ELR (cell line): ENCODE results near the gene NLRP1.

Experiments used
- DNase-seq: peaks from one replicate; pipeline ENCODE4 v3.0.0-alpha.2; 2015; ENCODE audit warnings: low read depth

NLRP1 gene

DNA sequence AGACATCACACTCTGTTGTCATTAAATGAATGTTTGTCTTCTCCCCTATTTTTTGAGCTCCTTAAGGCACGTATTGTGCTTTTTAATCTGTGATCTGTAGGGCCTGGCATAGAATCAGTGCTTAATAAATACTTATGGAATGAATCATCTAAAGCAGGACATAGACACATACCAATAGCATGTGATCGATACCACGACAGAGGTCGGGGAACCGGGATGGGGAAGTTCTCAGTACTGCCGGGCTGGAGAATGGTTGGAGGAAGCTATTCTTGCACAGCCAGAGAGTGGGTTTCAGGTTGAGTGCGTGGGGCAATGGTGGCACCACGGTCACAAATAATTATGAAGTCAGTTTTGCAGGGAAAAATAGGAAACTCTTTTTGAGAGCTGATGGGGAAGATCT, 26.8 kb downstream of the NLRP1 start:
- peak; percentile 87 for DNase-seq

DNA sequence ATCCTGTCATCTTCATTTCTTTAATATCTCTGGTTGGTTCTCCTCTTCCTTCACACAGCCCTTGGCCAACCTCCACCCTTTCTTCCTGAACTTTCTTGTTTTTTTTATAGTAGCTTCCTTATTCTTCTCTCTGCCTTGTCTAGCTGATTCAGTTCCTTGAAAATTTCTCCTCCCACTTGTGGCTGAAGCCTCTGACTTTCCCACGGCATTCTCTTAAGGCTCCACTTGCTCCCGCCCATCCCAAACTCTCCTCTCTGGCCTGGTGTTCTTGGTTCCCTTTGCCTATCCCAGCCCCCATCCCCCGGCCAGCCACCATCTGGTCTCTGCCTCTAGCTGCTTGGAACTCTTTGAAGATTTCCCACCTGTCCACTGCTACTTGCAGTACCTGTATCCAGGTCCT, 29.1 kb downstream of the NLRP1 start:
- DNase-seq = peak; percentile 69

DNA sequence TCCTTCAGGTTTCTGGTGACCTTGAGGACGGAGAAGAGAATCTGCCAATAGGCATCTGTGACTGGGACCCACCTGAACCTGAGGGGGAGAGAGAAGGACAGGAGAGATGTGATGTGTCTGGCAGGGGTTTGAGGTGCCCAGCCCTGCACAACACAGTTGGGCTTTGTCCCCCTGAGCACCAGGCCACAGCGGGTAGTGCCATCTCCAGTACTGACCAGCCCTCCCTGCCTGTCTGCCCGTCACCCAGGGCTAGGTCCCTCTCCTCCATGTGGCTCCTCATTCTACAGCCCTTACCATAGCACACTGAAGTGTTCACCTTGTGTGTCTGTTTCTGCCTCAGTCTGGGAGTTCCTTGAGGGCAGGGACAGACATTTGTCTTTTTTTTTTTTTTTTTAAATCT, 30.8 kb downstream of the NLRP1 start:
- no peak for DNase-seq

DNA sequence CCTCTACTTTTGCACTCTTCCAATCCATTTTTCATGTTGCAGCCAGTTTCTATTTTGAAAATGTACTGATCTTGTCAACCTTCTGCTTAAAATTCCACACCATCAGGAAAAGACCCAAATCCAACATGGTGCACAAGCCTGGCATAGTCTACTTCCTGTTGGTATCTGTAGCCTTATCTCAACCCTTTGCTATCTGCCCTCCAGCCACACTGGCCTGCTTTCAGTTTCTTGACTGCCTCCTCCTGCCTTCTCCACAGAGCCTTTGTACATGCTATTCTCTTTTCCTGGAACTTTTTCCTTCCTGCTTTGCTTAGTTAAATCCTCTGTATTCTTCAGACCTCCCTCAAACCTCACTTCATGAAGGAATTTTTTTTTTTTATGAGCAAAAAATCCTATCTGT, 31.5 kb downstream of the NLRP1 start:
- no peak for DNase-seq

DNA sequence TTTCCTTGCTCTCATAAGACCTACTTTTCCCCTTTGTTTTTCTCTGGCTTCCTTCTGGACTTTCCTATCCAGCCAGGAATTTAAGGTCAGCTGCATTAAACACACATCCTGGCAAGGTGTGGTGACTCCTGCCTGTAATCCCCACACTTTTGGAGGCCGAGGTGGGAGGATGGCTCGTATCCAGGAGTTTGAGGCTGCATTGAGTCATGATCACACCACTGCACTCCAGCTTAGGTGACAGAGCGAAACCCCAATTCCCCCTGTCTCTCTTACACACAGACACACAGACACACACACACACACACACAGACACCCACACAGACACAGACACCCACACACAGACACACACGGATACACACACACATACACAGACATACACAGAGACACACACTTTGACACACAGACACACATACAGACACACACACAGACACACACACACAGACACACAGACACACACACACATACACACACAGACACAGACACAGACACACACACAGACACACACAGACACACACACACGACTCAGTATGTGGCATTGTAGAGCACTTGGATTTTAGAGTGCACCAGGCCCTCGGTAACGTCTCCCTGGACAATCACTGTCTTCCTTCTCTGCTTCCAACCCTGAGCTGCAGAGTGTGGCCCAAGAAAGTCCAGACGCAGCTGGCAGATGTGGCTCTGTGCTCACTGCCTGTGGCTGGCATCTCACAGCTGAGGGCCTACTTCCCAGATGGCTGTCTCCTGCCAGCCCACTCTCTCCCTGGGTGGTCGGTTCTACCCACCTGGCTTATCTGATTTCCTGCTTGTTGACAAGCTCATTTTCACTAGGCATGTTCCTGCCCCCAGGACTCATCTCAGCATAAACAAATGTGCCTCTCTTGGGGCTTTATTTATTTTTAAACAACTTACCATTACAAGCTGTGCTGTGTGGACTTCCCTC, 39.0 kb downstream of the NLRP1 start:
- DNase-seq = no peak

DNA sequence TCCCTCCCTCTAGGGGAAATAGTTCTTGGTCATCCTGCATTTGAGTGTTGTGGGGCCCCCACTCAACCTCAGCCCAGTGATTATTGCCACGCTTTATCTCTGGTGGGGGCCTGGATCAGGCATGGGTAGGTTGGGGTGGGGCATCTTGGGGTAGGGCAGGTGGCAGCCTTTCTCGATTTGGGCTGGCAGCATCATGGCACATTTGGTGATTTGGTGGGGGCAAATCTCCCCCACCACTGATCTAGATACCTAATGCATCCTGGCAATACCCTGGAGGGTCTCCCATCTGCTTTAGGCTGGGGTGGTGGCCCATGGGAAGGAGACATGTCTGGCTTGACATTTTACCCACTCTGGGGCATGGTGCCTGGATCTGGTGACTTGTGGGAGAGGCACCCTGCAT, 40.2 kb downstream of the NLRP1 start:
- DNase-seq = no peak

DNA sequence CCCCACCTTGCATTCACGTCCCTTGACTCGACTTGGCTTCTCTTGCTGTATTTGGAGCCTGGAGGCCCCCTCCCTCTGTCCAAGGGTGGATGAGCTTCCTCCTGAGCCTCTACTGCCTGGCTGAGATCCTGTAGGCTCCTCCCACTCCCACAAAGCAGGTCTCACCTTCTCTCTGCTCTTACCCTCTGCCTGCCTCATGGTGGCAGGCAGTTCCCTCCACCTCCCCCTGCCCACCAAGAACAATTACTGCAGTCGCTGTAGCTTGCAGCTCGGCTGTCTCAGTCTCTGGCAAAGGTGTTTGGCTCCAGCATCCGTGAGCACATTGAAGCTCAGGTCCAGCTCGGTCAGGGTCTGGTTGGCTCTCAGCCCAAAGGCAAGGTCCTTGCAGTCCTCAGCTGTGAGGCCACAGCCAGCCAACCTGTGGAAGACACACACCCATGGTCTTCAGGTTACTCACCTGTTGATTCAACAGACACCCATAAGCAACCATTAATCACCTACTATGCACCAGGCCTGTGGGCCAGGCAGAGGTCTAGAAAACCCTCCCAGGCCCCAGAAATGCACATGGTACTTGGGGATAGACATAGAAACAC, 42.6 kb downstream of the NLRP1 start:
- no peak for DNase-seq

DNA sequence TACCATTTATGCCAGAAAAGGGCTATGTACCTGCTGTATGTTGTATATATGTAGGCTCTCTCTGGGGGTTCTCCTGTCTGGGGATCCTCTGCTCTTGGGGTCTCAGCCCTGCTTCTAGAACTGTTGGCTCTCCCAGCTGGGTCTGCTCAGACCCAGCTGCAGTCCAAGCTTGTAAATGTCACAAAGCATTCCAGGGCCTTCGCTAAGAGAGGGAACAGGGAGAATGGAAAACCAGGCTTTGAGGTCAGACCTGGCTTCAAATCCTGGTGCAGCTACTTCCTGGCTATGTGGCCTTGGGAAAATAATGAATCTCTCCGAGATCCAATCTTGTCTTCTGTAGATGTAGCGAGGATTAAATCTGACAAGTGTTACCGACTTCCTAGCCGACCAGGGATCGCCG, 44.0 kb downstream of the NLRP1 start:
- no peak for DNase-seq

DNA sequence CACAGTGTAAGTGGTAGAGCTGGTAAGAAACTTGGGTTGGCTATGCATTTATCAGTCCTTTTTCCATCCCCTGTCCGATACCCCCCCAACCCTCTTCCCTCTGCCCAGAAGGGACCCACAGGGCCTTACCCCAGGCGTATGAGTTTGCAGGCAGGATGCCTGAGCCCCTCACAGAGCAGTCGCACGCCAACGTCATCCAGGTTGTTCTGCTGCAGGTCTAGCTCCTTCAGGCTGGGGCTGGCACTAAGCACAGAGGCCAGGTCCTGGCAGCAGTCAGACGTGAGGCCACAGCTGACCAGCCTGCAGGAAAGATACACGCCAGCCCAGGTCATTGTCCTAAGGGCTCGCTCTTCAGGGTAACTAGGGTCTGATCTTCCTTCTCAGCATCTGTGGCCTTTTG, 45.0 kb downstream of the NLRP1 start:
- DNase-seq = no peak

DNA sequence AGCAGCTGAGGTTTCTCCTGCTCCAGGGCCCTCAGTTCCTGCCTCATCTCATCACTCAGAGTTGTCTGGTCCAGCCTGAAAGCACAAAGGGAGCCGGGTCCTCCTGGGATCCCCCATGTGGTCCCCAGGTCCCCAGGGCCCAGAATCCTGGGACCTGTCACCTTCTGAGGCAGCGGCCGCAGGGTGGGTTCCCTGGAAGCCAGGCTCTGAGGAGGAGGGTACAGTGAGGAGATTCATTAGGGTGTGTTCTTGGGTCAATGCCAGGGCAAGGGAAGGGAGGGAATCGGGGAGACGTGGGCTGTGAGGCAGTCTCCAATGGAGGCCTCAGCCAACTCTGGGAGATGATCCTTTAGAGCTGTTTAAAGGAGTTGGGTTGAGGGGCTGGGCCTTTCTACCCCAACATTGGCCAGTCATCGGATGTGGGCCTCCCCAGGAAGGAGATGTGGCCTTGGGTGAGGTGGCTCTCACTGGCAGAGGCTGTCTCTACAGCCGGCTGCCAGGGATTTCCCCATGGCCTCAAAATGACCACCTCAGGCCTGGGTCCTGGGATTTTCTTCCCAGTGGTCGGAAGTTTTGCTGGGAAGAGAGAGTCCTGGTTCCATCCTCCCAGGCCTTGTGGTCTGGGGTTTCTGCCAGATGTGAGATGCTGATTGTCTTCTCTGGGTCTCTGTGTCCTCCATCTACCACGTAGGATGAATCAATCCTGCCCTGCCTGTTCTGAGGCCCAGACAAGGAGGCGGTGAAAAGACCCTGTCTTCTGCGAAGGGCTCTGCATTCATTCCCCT, 47.3 kb downstream of the NLRP1 start:
- no peak for DNase-seq

DNA sequence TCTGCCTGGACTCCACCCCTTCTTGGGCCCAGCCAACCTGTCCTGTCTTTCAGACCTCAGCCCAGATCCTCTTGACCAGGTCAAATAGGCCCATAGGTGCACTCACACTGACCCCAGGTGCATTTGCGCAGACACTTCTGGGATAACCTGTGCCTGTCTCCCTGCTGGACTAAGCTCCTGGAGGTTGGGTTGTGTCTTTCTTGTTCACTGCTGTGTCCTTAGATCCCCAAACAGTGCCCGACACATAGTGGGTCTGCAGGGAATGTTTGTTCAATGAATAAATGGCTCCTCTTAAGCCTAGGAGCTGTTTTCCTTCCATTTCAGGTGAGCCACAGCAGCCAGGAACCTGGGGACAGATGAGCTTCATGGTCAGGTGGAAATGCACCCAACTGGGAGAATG, 48.9 kb downstream of the NLRP1 start:
- DNase-seq = no peak

DNA sequence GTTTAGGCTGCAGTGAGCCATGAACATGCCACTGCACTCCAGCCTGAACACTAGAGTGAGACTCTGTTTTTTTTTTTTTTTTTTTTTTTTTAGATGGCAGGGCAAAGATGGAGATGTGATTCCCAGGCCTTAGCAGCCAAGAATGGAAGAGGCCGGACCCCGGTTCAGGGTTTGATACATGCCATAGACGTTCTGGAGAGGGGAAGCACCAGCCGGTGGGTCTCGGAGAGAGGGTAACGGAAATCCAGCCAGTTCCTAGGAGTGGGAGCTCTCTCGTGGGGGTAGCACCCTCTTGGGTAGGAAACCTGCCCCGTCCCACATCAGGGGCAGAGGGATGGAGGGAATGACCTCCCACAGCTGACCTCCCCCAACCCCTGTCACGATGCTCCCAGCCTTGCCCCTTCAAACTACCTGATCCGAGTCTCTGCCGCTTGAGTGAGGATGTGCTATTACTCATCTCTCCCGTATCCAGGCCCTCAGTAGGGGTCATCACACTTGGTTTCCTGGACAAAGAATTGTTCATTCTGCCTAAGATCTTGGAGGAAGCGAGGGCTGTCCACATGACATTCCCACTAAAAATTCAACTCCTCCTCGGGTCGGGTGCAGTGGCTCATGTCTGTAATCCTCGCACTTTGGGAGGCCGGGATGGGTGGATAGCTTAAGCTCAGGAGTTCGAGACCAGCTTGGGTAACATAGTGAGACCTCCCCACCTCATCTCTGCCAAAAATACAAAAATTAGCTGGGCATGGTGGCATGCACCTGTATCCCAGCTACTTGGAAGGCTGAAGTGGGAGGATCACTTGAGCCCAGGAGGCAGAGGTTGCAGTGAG, 50.6 kb downstream of the NLRP1 start:
- DNase-seq = peak; percentile 68

DNA sequence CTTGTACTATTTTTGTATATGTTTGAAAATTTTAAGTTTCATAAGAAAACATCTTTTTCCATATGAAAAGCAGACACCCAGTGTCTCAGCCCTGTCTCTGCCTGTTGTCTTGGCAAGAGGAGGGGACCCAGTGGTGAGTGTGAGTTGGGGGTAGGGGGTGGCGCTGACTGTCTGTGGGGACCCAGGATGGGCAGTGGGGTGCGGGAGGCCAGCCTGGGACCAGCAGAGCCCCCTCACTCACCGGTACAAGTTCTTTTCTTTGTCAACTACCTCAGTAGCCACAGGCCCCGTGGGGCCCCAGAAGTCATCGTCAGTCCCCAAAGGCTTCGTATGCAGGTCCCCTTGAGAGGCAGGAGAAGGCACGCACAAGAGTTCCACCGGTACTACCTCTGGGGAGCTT, 51.7 kb downstream of the NLRP1 start:
- DNase-seq = no peak

DNA sequence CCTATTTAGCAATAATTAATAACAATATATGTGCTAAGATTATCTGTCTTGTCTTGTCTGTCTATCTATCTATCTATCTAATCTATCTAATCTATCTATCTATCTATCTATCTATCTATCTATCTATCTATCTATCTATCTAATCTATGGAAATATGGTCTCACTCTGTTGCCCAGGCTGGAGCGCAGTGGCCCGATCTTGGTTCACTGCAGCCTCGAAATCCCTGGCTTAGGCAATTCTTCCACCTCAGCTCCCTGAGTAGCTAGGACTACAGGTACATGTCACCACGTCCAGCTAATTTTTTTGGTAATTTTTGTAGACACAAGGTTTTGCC, 53.3 kb downstream of the NLRP1 start:
- no peak for DNase-seq

DNA sequence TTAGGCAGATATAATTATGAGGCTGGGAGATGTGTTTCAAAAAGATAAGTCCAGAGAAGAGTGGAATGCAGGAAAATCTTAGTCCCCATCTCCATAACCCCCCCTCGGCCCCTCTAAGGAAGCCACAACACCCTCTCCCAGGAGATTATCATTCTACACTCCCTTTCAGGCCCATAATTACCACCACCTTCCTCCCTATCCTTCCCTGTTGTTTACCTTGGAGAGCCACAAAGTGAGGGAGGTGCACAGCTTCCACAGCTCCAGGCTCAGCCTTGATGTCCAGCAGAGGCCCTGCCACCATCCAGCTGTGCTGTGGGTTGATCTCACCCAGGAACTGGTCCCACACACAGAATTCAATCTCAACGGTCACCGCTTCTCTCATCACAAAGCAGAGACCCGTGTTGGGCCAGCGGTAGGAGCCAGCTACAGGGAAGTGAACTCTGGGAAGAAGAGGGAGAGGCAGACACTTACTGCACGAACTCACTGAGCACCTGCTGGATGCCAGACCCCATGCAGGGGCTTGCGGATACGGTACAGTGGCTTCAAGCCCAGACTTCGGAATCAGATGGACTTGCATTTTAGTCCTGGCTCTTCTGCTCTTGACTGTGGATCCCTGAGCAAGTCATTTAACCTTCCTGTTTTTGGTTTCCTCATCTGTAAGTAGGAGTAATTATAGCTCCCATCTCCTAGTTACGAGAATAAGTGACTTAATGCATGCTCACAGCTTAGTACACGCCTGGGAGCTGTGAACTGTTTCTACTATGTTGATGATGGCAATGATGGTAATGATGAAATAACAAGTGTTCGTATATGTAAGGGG, 53.8 kb downstream of the NLRP1 start:
- DNase-seq = no peak

DNA sequence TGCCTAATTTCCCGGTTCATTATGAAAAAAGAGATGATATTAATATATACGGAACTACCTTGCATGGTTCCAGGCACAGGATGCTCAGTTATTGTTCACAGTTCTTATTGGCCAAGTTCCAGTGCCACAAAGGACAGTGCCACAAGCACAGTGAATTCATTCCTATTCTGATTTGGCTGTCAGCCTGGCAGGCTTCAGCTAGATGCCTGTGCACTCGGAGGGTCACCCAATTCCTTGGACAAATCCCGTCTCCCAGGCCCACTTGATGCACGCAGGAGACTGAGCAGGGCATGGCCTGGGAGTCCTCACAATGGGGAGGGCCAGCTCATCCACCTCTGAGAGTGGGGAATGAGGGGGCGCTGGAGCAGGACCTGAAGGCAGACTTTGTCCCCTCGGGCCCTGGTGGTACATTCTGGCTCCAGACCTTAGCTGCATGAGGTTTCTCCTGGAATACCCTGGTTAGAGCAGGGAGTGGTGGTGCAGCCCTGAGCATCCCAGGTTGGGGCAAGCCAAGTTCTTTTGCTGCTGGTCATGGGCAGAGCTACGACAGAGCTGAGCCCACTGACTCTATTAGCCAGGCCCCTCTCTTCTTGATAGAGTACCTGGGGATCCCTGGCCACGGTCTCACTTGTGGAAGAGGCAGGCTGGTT, 56.6 kb downstream of the NLRP1 start:
- no peak for DNase-seq

DNA sequence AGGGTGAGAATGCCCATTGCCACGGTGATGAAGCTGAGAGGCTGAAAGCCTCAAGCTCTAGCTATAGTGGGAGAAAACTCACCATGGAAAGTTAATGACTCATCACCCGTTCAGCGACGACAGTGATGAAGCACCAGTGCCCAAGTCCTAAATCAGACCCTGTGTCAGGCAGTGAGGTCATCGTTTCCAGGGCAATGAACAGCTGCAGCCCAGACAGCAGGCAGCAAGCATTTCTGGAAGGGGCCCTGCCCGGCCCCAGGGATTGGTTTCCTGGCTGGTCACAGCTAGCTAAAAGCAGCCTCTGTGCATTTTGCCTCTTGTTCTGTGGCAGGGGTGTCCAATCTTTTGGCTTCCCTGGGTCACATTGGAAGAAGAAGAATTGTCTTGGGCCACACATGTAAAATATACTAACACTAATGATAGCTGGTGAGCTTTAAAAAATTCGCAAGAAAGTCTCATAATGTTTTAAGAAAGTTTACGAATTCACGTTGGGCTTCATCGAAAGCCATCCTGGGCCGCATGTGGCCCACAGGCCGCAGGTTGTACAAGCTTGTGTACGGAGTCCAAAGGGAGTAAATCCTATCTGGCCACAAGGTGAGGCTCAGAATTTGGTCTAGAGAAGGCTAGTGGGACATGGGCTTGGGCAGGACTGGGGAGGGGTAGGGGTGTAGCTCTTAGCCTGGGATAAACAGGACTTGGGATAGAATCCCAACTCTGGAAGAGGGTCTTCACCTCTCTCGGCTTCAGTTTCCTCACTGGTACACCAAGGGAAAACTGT, 57.3 kb downstream of the NLRP1 start:
- peak; percentile 98 for DNase-seq

DNA sequence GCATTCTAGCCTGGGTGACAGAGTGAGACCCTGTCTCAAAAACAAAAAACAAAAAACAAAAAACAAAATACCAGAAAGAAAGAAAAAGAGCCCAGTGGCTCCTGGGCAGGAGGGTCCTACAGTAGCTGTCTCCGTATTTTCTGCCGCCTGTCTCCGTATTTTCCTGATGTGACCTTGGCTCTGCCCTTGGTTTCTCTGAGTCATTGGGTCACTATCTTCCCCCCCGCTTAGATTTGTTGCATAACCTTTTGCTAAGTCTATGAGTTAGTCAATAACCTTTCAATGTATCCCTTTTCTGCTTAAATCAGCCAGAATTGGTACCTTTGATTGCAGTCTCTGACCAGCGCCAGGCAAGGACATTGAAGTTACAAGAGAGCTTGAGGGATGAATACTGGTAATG, 61.1 kb downstream of the NLRP1 start:
- DNase-seq = no peak

DNA sequence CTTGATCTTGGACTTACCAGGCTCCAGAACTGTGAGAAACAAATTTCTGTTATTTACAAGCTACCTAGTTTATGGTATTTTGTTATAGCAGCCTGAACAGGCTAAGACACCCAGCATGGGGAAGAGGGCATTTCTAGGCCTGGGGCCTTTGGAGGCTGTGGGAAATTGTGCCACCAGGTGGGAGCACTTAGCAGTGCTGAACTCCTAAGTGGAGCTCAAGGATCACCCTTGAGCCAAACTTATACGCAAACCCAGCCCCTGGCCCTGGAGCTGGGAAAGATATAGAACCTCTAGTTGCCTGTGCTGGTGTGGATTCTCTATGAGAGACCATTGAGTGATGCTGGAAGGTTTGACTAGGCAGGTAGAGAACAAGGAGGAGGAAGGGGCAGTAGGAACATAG, 61.8 kb downstream of the NLRP1 start:
- DNase-seq = peak; percentile 14
